K562 (cell line): Measurements from ENCODE around the gene GALNS. TPM values are rescaled to one million over a fixed set of nuclear protein-coding genes. Genes with fewer than 3 reads are reported as not detected.

Experiments
- CBFA2T2 ChIP-seq: fragments of 450-650 bp; conservative IDR thresholded peaks from 2 replicates; pipeline ENCODE4 v1.6.1; 2017; ENCODE audit warnings: mild to moderate bottlenecking
- CLOCK ChIP-seq: fragments of 250-450 bp; sonication (Bioruptor Pico); IDR thresholded peaks from 2 replicates; pipeline ENCODE4 v1.4.0; 2020; ENCODE audit warnings: mild to moderate bottlenecking, moderate library complexity, borderline replicate concordance
- ELF4 ChIP-seq: fragments of 450-650 bp; formaldehyde crosslinking; IDR thresholded peaks from 2 replicates; pipeline ENCODE4 v1.4.0; 2022; ENCODE audit warnings: missing genetic modification characterization
- FOXA1 ChIP-seq: fragments of 450-650 bp; IDR thresholded peaks from 2 replicates; pipeline ENCODE4 v1.6.1; 2016; ENCODE audit warnings: mild to moderate bottlenecking, borderline replicate concordance
- FOXO4 ChIP-seq: fragments of 450-650 bp; formaldehyde crosslinking; IDR thresholded peaks from 2 replicates; pipeline ENCODE4 v1.4.0; 2020; ENCODE audit warnings: mild to moderate bottlenecking, moderate library complexity
- NR0B1 ChIP-seq: fragments of 450-650 bp; IDR thresholded peaks from one replicate; pipeline ENCODE4 v1.6.1; 2018; ENCODE audit warnings: mild to moderate bottlenecking, moderate library complexity; ENCODE audit not compliant: partially characterized antibody
- NUFIP1 ChIP-seq: fragments of 450-650 bp; IDR thresholded peaks from 2 replicates; pipeline ENCODE4 v1.6.1; 2018; ENCODE audit not compliant: partially characterized antibody
- PYGO2 ChIP-seq: fragments of 450-650 bp; IDR thresholded peaks from 2 replicates; pipeline ENCODE4 v1.6.1; 2016; ENCODE audit warnings: mild to moderate bottlenecking, missing genetic modification characterization, moderate library complexity, missing compliant biosample characterization
- RFX7 ChIP-seq: fragments of 250-450 bp; sonication (Bioruptor Pico); IDR thresholded peaks from 2 replicates; pipeline ENCODE4 v1.5.1; 2021; ENCODE audit warnings: mild to moderate bottlenecking
- SP2 ChIP-seq: IDR thresholded peaks from 2 replicates; pipeline ENCODE4 v1.6.1; 2011; ENCODE audit warnings: mild to moderate bottlenecking, low read depth, low read length, moderate library complexity; ENCODE audit not compliant: poor library complexity, severe bottlenecking; ENCODE audit errors: extremely low read depth
- STAG1 ChIP-seq: sonication (generic); formaldehyde crosslinking; IDR thresholded peaks from 2 replicates; pipeline ENCODE4 v1.5.0; 2020; ENCODE audit warnings: missing genetic modification reagents, borderline replicate concordance
- TFAP4 ChIP-seq: sonication (generic); formaldehyde crosslinking; IDR thresholded peaks from 2 replicates; pipeline ENCODE4 v1.8.0; 2022; ENCODE audit warnings: missing genetic modification reagents, mild to moderate bottlenecking, moderate library complexity, borderline replicate concordance
- ZBTB1 ChIP-seq: sonication (generic); formaldehyde crosslinking; IDR thresholded peaks from 2 replicates; pipeline ENCODE4 v1.8.1; 2023; ENCODE audit warnings: missing genetic modification reagents, low read depth, mild to moderate bottlenecking, borderline replicate concordance
- ZBTB33 ChIP-seq: sonication (generic); formaldehyde crosslinking; IDR thresholded peaks from 2 replicates; pipeline ENCODE4 v1.8.1; 2023; ENCODE audit warnings: mild to moderate bottlenecking, missing genetic modification reagents
- ZKSCAN8 ChIP-seq: fragments of 200-800 bp; sonication (Bioruptor generic); IDR thresholded peaks from 2 replicates; pipeline ENCODE4 v1.6.1; 2016; ENCODE audit warnings: missing genetic modification characterization, missing compliant biosample characterization
- ZNF282 ChIP-seq: sonication (generic); formaldehyde crosslinking; IDR thresholded peaks from 2 replicates; pipeline ENCODE4 v1.8.1; 2023; ENCODE audit warnings: missing genetic modification reagents
- ZNF324 ChIP-seq: fragments of 250-450 bp; sonication (Bioruptor Pico); IDR thresholded peaks from 2 replicates; pipeline ENCODE4 v1.4.0; 2020; ENCODE audit warnings: mild to moderate bottlenecking
- ZNF449 ChIP-seq: fragments of 250-450 bp; sonication (Bioruptor Pico); IDR thresholded peaks from 2 replicates; pipeline ENCODE4 v1.8.0; 2022; ENCODE audit warnings: moderate library complexity, mild to moderate bottlenecking, inconsistent platforms
- polyA plus RNA-seq, 8 experiments: library from polyadenylated mRNA; depleted of rRNA in 4 of 8; stranded (reverse) in 5 of 8; unstranded in 3 of 8; fragments of >200 nt; fragmentation: Nextera tagmentation in 2 of 8; fragmentation: Illumina TruSeq in 1 of 8; extraction: Ambion mirVana in 2 of 8; extraction: Trizol in 1 of 8; gene quantifications; 2 replicates each; pipeline versions ENCODE4 v1.2.1 to v1.2.3, GENCODE V29; 2011 to 2014; ENCODE audit warnings: inconsistent platforms in 1 of 8, missing spikeins in 1 of 8
- total RNA-seq, 7 experiments: library from RNA; depleted of rRNA in 6 of 7; stranded (reverse); fragments of >200 nt in 6 of 7; fragmentation: Illumina TruSeq in 2 of 7; extraction: Trizol in 2 of 7; gene quantifications; 2 replicates each; pipeline versions ENCODE4 v1.2.1 to v1.2.3, GENCODE V29; 2011 to 2021; ENCODE audit warnings: low replicate concordance in 1 of 7

The GALNS gene
- total and polyA plus RNA-seq, 9 of the 15 experiments (the other 6 are each of a cell fraction or from before 2014, with no cell fraction given), result 0.38 to 13.2 (median 4.3) TPM

- TF ChIP-seq ZNF282 (CRISPR knock-in tag) (no peak), CLOCK (CRISPR knock-in tag) (peak; percentile 77; the same call in 1 of the 2 replicates), ZBTB1 (CRISPR knock-in tag) (no peak; the same call in 1 of the 2 replicates), TFAP4 (CRISPR knock-in tag) (peak; percentile 93), ZBTB33 (CRISPR knock-in tag) (peak; percentile 87; the same call in 1 of the 2 replicates), NUFIP1 (no peak), CBFA2T2 (peak; percentile 96), RFX7 (no peak), ZNF324 (CRISPR knock-in tag) (0 out of 2 replicates have a peak, but pooled peaks have one; percentile 31), ZKSCAN8 (CRISPR knock-in tag) (no peak), FOXO4 (peak; percentile 69; the same call in 1 of the 2 replicates), NR0B1 (no peak), STAG1 (CRISPR knock-in tag) (no peak), ZNF449 (CRISPR knock-in tag) (peak; percentile 76; the same call in 1 of the 2 replicates), ELF4 (CRISPR knock-in tag) (peak; percentile 91), PYGO2 (tag) (0 out of 2 replicates have a peak, but pooled peaks have one; percentile 26), FOXA1 (no peak), SP2 (no peak)
Measured at GRCh38 chr16:88773812-88774291, 82.9 kb downstream of the GALNS start (continued).
